NB4 (cell line): ENCODE data around the gene KRT7.

ENCODE experiments used
- DNase-seq: peaks from one replicate; pipeline ENCODE4 v3.0.0; 2010; ENCODE audit warnings: low read depth
- H3K4me3 ChIP-seq: one replicate; pipeline ENCODE4 v1.5.1; 2011; ENCODE audit warnings: mild to moderate bottlenecking, low read depth, low read length, moderate library complexity
- CTCF ChIP-seq: IDR thresholded peaks from one replicate; pipeline ENCODE4 v1.5.1; 2012; ENCODE audit warnings: low read depth, low read length
- MAX ChIP-seq: IDR thresholded peaks from 2 replicates; pipeline ENCODE4 v1.6.1; 2011; ENCODE audit warnings: low read depth, low read length
- MYC ChIP-seq: IDR thresholded peaks from 2 replicates; pipeline ENCODE4 v1.6.1; 2011; ENCODE audit warnings: low read depth, low read length
- POLR2A ChIP-seq: IDR thresholded peaks from 2 replicates; pipeline ENCODE4 v1.6.1; 2011; ENCODE audit warnings: mild to moderate bottlenecking; ENCODE audit not compliant: insufficient read length; ENCODE audit errors: extremely low read depth

The KRT7 gene

GRCh38 chr12:52186118-52186840, 46.8 kb upstream of the KRT7 start:
- peak; percentile 47 for DNase-seq
- no peak overlapping the region for H3K4me3 ChIP-seq
- TF ChIP-seq MAX (no peak), MYC (no peak), CTCF (no peak), POLR2A (no peak)

- H3K4me3 ChIP-seq = no peak overlapping the region
- TF ChIP-seq POLR2A (no peak), CTCF (no peak), MYC (no peak)
- DNase-seq = no peak
These were observed 45.8 kb upstream of the KRT7 start for GRCh38 chr12:52187206-52187605.

- DNase-seq = no peak
- TF ChIP-seq POLR2A (no peak), MAX (no peak), CTCF (no peak), MYC (no peak)
- no peak overlapping the region for H3K4me3 ChIP-seq
These were observed 45.4 kb upstream of the KRT7 start for GRCh38 chr12:52187640-52188039.

- TF ChIP-seq MYC = no peak
- no peak for TF ChIP-seq MAX
- H3K4me3 ChIP-seq = no peak overlapping the region
- DNase-seq = no peak
These were observed 44.4 kb upstream of the KRT7 start for GRCh38 chr12:52188658-52189057.

GRCh38 chr12:52189376-52190174, 43.5 kb upstream of the KRT7 start:
- peak; percentile 74 for DNase-seq
- no peak for TF ChIP-seq MYC
- TF ChIP-seq MAX = no peak; the same call in 1 of the 2 replicates
- TF ChIP-seq POLR2A = no peak
- no peak for TF ChIP-seq CTCF
- no peak overlapping the region for H3K4me3 ChIP-seq

- no peak overlapping the region for H3K4me3 ChIP-seq
- TF ChIP-seq CTCF (no peak), POLR2A (no peak), MAX (no peak), MYC (no peak)
These were observed 41.9 kb upstream of the KRT7 start for GRCh38 chr12:52190860-52191729.

More at GRCh38 chr12:52190860-52191729, 41.9 kb upstream of the KRT7 start:
- no peak for DNase-seq
